Effector memory CD8-positive, alpha-beta T cell (primary cell): ENCODE measurements around the gene TMEM120B.

ENCODE experiments used
- ATAC-seq: fragments of 150-1000 bp; cut with Tn5 transposase; replicated peaks from 2 replicates; pipeline ENCODE4 v1.10.0; 2021; ENCODE audit warnings: mild to moderate bottlenecking, moderate library complexity
- DNase-seq, 3 experiments: peaks; one replicate each; pipeline ENCODE4 v3.0.0; 2021
- H3K27ac Mint-ChIP-seq, 2 donors: one replicate each; pipeline ENCODE4 v1.8.0; 2022; ENCODE audit warnings: mild to moderate bottlenecking in 2 of 2, mixed read lengths in 2 of 2, moderate library complexity in 2 of 2
- H3K27me3 Mint-ChIP-seq, 2 donors: one replicate each; pipeline ENCODE4 v1.8.0; 2022; ENCODE audit warnings: mixed read lengths in 2 of 2
- H3K36me3 Mint-ChIP-seq: one replicate; pipeline ENCODE4 v1.8.0; 2022; ENCODE audit warnings: mild to moderate bottlenecking, moderate library complexity, mixed read lengths; ENCODE audit not compliant: insufficient read depth
- H3K4me1 Mint-ChIP-seq, 2 donors: one replicate each; pipeline ENCODE4 v1.8.0; 2022; ENCODE audit warnings: low read depth in 2 of 2, mixed read lengths in 2 of 2
- H3K4me3 Mint-ChIP-seq, 2 donors: one replicate each; pipeline ENCODE4 v1.8.0; 2022; ENCODE audit warnings: mild to moderate bottlenecking in 2 of 2, mixed read lengths in 2 of 2, moderate library complexity in 2 of 2
- H3K9me3 Mint-ChIP-seq, 2 donors: one replicate each; pipeline ENCODE4 v1.8.0; 2022; ENCODE audit warnings: mixed read lengths in 2 of 2

The TMEM120B gene

DNA sequence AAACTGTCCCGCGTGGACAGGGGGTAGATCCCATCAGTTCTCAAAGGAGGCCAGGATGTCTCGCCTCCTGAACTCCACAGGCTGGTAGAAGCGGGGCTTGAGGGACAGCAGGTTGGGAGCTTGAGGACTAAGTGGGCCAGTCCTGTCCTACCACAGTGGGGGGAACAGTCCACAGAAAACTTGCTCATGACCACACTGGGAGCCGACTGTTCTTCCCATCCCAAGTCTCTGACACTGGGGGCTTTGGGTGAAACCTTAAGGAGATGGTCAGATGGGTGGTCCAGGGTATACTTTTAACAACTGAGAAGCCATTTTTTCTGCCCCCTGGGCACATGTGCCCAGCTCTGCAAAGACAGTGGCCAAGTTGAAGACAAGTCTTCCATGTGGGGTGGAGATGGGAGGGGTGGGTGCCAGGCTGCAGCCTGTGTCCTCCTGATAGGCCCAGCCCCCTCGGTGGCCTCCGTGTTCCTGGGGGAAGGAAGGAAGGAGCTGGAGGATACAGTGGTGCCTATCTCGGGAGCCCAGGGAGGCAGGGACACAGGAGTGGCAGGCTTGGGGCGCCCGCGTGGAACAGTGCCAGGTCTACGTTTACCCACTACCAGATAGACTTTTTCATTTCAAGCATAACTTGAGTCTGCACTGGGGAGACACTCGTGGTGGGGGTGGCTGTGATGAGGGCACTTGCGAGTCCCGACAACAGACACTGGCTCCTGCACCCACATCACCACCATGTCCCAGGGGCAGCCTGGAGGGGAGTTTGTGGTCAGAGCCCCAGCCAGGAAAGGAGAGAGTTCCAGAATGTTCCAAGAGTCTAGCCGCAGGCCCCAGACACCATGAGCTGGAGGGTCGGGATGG, 66.2 kb downstream of the TMEM120B start:
- Mint-ChIP-seq H3K9me3 (no peaks in the 10 kb centered on the region), H3K36me3 (peaks cover 85% of the 10 kb centered on the region), H3K27ac (peak overlapping the region in 1 of 2 donors; percentile 98), H3K4me1 (peaks cover 21 to 23% of the 10 kb centered on the region in 2 donors), H3K4me3 (no peak overlapping the region), H3K27me3 (no peaks in the 10 kb centered on the region)
- ATAC-seq (no peak), DNase-seq (no peak)

DNA sequence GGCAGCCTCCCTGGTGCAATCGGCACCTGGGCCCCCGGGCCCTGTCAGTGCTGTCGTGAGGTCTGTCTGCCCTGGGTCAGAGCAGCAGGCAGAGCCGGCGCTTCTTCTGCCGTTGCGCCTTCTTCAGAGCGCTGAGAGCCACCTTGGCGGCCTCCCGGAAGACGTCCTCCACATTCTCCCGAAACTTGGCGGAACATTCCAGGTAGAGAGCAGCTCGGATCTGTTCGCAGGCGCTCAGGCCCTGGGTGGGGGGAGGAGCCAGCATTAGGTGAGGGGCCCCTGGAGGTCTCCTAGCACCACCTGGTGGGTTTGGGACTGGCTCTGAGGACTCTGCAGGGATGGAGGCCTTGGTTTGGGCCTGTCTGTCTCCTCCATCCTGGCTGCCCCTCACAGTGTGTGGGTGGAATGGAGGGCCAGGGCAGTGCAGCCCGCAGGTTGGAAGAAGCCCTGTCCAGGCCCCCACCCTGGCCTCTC, 66.9 kb downstream of the TMEM120B start:
- Mint-ChIP-seq H3K36me3 (peaks cover 81% of the 10 kb centered on the region), H3K4me3 (no peak overlapping the region), H3K9me3 (no peaks in the 10 kb centered on the region), H3K4me1 (peaks cover 26 to 29% of the 10 kb centered on the region in 2 donors), H3K27ac (peak overlapping the region in 1 of 2 donors; percentile 98), H3K27me3 (no peaks in the 10 kb centered on the region)
- DNase-seq, result no peak
- ATAC-seq, result no peak

DNA sequence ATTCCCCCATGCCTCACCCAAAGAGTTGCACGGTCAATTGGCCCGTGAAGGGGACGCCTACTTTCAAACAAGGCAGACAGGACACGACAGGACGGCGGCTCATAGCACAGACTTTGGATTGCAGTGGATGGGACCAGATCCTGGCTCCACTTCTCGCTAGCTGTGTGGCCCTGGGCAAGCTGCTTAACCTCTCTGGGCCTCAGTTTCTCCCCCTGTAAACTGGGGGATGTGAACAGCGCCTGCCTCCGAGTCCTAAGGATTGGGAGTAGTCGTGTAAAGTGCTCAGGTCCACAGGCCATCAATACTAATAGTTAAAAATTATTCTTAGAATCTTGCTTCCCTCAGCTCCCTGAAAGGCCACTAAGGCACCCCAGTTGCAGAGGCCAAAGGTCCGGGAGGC, 67.9 kb downstream of the TMEM120B start:
- H3K27ac Mint-ChIP-seq, result peak overlapping the region in 1 of 2 donors; percentile 98
- DNase-seq (no peak), ATAC-seq (no peak)
- H3K4me3 Mint-ChIP-seq, result peak overlapping the region in 1 of 2 donors; percentile 86
- no peaks in the 10 kb centered on the region for H3K9me3 Mint-ChIP-seq
- H3K36me3 Mint-ChIP-seq, result peaks cover 77% of the 10 kb centered on the region
- peaks cover 32 to 36% of the 10 kb centered on the region in 2 donors for H3K4me1 Mint-ChIP-seq
- H3K27me3 Mint-ChIP-seq, result no peaks in the 10 kb centered on the region

DNA sequence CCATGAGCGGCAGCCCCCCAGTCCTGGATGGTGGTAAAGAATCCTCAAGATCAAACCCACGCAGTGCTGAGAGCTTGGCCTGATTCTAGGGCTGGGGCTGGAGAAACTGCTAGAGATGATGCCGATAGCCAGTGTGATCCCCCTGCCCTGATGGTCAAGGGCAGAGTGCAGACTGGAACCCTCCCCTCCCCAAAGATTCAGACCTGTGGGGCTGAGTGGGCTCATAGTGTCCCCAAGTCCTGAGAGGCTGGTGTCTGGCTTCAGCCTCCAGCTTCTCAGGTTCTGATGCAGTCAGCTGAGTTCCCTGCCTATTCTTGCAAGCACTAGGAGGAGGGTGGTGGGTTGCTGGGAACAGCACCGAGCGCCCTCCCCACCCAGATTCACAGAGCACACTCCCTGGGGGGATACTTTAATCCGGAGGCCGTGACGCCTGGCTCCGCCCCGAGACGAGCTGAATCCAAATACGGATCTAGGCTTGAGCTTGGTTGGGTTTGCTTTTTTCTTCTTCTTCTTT, 69.0 kb downstream of the TMEM120B start:
- H3K27ac Mint-ChIP-seq, result peak overlapping the region; percentile 98 to 100
- H3K36me3 Mint-ChIP-seq, result peaks cover 77% of the 10 kb centered on the region
- no peak for DNase-seq
- peak overlapping the region; percentile 86 to 90 for H3K4me3 Mint-ChIP-seq
- ATAC-seq, result no peak
- H3K27me3 Mint-ChIP-seq, result no peaks in the 10 kb centered on the region
- H3K4me1 Mint-ChIP-seq, result peaks cover 37 to 46% of the 10 kb centered on the region in 2 donors
- no peaks in the 10 kb centered on the region for H3K9me3 Mint-ChIP-seq

DNA sequence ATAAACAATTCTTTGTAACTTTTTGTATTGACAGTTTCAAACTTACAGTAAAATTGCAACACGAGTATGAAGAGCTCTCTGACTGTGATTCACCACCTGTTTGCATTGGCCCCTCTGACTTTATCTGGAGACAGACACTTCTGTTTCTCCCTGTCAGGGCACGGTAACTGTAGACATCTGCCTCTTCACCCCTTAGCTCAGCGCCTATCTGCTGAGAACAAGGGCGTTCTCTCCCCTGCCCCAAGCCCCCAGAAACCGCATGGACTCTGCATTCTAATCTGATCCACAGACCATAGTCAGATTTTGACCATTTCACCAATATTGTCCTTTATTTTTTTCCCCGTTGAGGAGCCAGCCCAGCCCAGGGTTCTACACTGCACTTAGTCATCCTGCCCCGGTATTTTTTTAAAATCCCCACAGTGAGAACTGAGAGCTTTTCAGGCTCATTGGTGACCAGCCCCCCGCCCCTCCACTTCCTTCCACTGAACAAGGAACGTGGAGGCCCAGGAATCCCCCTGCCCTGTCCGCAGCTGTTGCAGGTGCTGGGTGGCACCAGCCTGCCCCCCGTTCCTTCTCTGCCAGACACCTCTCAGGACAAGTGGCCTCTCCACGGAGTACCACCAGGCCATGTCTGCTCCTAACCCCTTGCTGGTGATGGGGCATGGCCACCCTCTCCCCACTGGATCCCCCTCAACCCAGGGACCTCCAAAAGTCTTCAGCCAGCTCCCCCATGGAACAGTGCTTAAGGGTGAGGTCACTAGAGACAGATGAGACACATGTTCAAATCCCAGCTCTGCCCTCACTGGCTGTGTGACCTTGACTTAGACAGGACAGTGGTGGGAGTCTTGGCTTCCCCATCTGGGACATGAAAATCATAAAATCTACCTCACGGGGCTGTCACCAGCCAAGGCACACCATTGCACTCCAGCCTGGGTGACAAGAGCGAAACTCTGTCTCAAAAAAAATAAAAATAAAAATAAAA, 69.7 kb downstream of the TMEM120B start:
- Mint-ChIP-seq H3K36me3 (peaks cover 78% of the 10 kb centered on the region), H3K9me3 (no peaks in the 10 kb centered on the region), H3K4me1 (peaks cover 44 to 53% of the 10 kb centered on the region in 2 donors), H3K27ac (peak overlapping the region; percentile 98 to 100), H3K27me3 (no peaks in the 10 kb centered on the region), H3K4me3 (peak overlapping the region; percentile 86 to 90)
- ATAC-seq, result peak; percentile 39
- DNase-seq, result peak in 1 of 3 experiments; percentile 31

DNA sequence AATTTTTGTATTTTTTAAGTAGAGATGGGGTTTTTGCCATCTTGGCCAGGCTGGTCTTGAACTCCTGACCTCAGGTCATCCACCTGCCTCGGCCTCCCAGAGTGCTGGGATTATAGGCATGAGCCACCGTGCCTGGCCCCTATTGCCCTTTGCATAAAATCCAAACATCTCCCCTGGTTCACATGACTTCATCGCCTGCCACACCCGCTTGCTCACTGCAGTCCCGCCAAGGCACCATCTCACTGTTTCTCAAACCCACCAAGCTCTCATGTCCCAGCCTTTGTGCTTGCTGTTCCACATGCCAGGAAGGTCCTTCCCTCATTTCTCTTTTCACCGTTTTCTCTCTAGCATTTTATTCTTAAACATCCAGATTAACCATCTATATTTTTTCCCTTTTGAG, 71.2 kb downstream of the TMEM120B start:
- DNase-seq, result no peak

DNA sequence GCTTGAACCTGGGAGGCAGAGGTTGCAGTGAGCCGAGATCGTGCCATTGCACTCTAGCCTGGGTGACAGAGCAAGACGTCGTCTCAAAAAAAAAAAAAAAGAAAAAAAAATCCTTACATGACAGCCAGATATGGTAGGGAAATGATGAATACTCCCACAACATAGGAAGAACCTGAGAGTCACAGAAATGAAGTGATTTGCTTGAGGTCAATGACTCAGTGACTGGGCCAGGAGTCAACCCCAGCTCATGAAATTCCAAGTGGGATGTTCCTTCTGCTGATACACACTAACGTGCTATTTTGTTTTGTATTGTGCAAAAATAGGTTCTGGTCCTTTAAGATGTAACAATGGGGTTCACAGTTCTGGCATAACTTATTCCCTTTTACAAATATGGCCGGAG, 71.9 kb downstream of the TMEM120B start:
- H3K27ac Mint-ChIP-seq, result peak overlapping the region; percentile 98 to 100
- no peak for DNase-seq
- peak overlapping the region; percentile 86 to 90 for H3K4me3 Mint-ChIP-seq
- peaks cover 60 to 68% of the 10 kb centered on the region in 2 donors for H3K4me1 Mint-ChIP-seq
- no peaks in the 10 kb centered on the region for H3K27me3 Mint-ChIP-seq
- no peaks in the 10 kb centered on the region for H3K9me3 Mint-ChIP-seq
- peaks cover 76% of the 10 kb centered on the region for H3K36me3 Mint-ChIP-seq
- no peak for ATAC-seq

More for the DNA sequence above, 71.2 kb downstream of the TMEM120B start:
- peak overlapping the region; percentile 86 to 90 for H3K4me3 Mint-ChIP-seq
- no peak for ATAC-seq
- peaks cover 76% of the 10 kb centered on the region for H3K36me3 Mint-ChIP-seq
- H3K4me1 Mint-ChIP-seq, result peaks cover 54 to 64% of the 10 kb centered on the region in 2 donors
- H3K9me3 Mint-ChIP-seq, result no peaks in the 10 kb centered on the region
- peak overlapping the region; percentile 98 to 100 for H3K27ac Mint-ChIP-seq
- H3K27me3 Mint-ChIP-seq, result no peaks in the 10 kb centered on the region

DNA sequence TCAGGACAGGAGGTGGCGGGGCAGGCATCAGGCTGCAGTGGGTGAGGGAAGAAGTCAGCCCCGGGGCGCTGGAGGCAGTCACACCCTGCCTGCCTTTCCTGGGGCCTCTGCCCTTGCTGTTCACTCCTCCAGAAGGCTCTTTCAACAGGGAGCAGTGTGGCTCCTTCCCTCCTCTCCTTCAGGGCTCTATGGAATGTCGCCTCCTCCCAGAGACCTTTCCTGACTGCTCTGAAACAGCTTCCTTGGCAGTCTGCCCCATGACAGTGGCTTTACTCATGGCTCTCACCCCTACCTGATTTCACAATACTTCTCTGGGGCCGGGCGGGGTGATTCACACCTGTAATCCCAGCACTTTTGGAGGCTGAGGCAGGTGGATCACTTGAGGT, 73.9 kb downstream of the TMEM120B start:
- Mint-ChIP-seq H3K4me1 (peaks cover 78 to 88% of the 10 kb centered on the region in 2 donors), H3K4me3 (peak overlapping the region; percentile 86 to 90), H3K27me3 (no peaks in the 10 kb centered on the region), H3K27ac (peak overlapping the region; percentile 98 to 100), H3K9me3 (no peaks in the 10 kb centered on the region), H3K36me3 (peaks cover 75% of the 10 kb centered on the region)
- peak; percentile 20 for ATAC-seq
- DNase-seq, result peak; percentile 49 to 57 (median 53)

DNA sequence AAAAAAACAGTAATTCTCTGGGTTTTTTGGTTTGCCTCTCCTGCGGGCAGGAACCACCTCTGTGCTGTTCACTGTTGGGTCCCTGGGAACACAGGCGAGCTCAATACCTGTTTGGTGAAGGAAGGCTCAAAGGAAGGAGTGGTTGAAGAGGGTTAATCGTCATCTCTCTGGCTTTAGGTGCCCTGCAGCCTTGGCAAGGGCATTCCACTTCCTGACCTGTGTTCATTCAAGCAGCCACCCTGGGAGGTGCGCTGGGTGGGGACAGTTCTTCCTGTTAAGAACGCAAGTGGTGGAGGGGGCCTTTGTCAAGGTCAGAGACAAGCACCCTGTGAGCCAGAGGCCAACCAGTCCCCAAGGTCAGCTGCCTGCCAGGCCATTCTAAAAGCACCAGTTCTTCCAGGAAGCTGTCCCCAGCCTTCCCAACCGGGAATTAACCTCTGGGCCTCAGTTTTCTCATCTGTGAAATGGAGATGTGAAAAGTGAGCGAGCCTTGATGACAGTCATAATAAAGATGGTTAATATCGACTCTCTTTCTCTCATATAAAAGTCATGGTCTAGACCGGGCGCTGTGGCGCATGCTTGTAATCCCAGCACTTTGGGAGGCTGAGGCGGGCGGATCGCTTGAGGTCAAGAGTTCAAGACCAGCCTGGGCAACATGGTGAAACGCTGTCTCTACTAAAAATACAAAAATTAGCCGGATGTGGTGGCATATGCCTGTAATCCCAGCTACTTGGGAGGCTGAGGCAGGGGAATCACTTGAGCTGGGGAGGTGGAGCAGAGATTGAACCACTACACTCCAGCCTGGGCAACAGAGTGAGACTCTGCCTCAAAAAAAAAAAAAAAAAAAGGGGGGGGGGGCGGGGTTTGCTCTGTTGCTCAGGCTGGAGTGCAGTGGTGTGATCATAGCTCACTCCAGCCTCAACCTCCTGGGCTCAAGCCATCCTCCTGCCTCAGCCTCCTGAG, 74.8 kb downstream of the TMEM120B start:
- Mint-ChIP-seq H3K4me3 (peak overlapping the region; percentile 86 to 90), H3K27ac (peak overlapping the region; percentile 98 to 100), H3K4me1 (peaks cover 78 to 86% of the 10 kb centered on the region in 2 donors), H3K27me3 (no peaks in the 10 kb centered on the region), H3K9me3 (no peaks in the 10 kb centered on the region), H3K36me3 (peaks cover 75% of the 10 kb centered on the region)
- ATAC-seq (peak; percentile 12), DNase-seq (peak in 2 of 3 experiments; percentile 49 to 54)

DNA sequence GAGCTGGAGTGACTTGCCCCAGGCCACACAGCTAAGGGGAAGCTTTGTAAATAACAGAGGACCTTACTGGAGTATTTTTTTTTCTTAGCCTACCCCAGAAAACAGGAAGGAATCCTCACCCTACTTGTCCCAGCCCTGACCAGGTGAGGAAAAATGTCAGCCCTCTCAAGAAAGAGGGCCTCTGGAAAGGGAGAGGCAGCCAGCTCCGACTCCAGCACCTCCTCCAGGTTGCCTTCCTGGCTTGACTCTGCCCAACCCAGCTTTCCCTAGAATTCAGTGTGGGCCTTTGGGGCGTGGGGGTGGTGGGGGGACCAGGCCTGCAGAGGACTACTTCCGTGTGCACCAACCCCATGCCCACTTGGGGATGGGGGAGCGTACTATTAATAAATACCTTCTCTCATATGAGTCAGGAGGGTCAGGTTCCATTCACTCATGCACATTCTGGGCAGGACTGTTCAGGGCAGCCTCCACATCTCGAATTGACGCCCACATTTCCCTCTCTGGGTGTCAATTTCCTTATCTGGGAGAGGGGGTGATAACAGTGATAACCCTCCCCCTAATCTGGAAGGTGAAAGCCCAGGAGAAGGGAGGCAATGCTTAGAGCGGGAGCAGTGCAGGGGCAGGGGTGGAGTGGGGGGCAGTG, 75.7 kb downstream of the TMEM120B start:
- Mint-ChIP-seq H3K9me3 (no peaks in the 10 kb centered on the region), H3K36me3 (peaks cover 80% of the 10 kb centered on the region), H3K27me3 (no peaks in the 10 kb centered on the region), H3K4me3 (peak overlapping the region; percentile 86 to 90), H3K4me1 (peaks cover 75 to 81% of the 10 kb centered on the region in 2 donors), H3K27ac (peak overlapping the region; percentile 98 to 100)
- DNase-seq (no peak), ATAC-seq (no peak)

DNA sequence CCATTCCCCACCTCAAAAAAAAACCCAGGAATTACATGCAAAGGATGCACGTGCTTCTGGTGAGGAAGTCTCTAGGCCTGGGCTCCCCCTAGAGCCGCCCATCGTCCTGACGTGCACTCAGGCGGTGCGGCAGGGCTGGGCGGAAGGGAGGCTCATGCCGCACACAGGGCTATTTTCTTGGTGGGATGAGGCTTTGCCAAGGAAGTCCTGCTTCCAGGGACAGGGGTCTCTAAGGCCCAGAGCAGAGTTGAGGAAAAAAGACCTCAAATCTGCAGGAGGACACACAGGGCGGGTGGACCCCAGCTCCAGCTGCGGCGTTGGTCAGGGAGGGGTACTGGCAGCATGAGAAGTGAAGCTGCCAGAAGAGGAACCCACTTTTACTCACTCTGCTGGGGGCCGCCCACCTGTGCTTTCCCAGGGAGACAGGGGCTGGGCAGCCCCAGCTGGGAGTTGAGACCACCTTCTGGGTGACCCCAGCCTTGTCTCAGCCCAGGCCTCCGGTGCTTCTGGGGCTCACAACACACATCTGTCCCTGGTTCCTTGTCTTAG, 76.8 kb downstream of the TMEM120B start:
- peak in 2 of 3 experiments; percentile 49 to 55 for DNase-seq
- no peaks in the 10 kb centered on the region for H3K27me3 Mint-ChIP-seq
- H3K9me3 Mint-ChIP-seq, result no peaks in the 10 kb centered on the region
- H3K4me3 Mint-ChIP-seq, result peak overlapping the region; percentile 86 to 90
- H3K4me1 Mint-ChIP-seq, result peaks cover 72 to 75% of the 10 kb centered on the region in 2 donors
- H3K27ac Mint-ChIP-seq, result peak overlapping the region; percentile 98 to 100
- H3K36me3 Mint-ChIP-seq, result peaks cover 89% of the 10 kb centered on the region
- ATAC-seq, result peak; percentile 11
